OCI-LY1 (cell line): ENCODE results near the gene AMD1.

ENCODE experiments used
- EZH2 ChIP-seq: fragments of 200-600 bp; sonication (generic), shearing (Covaris generic); IDR thresholded peaks from 2 replicates; pipeline ENCODE4 v1.8.0; 2017; ENCODE audit warnings: borderline replicate concordance, mixed run types, mild to moderate bottlenecking, antibody characterized with exemption, low read length, moderate library complexity, mixed read lengths
- TF ChIP-seq, protein P1 (sequence below): fragments of 200-600 bp; sonication (generic), shearing (Covaris generic); IDR thresholded peaks from 2 replicates; pipeline ENCODE4 v1.5.1; 2017; ENCODE audit warnings: mild to moderate bottlenecking, antibody characterized with exemption, low read length, moderate library complexity, mixed read lengths

DNA sequence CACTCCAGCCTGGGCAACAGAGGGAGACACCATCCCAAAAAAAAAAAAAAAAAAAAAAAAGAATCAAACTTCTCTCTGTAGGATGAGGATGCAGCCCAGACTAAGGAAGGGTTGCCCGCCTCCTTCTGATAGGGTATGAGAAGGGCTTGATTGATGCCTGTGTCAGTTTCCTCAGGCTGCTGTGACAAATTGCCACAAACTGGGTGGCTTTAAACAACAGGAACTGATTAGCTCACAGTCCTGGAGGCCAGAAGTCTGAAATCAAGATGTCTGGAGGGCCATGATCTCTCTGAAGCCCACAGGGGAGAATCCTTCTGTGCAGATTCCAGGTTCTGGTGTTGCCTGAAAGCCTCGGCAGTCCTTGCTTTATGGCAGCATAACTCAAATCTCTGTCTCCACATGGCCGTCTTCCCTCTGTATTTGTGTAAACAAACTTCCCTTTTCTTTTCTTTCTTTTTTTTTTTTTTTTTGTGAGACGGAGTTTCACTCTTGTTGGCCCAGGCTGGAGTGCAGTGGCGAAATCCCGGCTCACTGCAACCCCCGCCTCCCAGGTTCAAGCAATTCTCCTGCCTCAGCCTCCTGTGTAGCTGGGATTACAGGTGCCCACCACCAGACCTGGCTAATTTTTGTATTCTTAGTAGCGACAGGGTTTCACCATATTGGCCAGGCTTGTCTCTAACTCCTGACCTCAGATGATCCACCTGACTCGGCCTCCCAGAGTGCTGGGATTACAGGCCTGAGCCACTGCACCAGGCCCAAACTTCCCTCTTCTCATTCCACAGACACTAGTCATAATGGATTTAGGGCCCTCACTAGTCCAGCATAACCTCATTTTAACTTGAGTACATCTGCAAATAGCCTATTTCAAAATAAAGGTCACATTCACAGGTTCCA lies 48.1 kb upstream of the AMD1 start:
- TF ChIP-seq, protein P1, sequence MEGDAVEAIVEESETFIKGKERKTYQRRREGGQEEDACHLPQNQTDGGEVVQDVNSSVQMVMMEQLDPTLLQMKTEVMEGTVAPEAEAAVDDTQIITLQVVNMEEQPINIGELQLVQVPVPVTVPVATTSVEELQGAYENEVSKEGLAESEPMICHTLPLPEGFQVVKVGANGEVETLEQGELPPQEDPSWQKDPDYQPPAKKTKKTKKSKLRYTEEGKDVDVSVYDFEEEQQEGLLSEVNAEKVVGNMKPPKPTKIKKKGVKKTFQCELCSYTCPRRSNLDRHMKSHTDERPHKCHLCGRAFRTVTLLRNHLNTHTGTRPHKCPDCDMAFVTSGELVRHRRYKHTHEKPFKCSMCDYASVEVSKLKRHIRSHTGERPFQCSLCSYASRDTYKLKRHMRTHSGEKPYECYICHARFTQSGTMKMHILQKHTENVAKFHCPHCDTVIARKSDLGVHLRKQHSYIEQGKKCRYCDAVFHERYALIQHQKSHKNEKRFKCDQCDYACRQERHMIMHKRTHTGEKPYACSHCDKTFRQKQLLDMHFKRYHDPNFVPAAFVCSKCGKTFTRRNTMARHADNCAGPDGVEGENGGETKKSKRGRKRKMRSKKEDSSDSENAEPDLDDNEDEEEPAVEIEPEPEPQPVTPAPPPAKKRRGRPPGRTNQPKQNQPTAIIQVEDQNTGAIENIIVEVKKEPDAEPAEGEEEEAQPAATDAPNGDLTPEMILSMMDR: no peak
- no peak for TF ChIP-seq EZH2
